Peyer's patch (tissue), 4 donors: ENCODE measurements around the gene SLC34A1.

Source experiments
- POLR2A ChIP-seq, 2 donors: fragments of 450-650 bp; IDR thresholded peaks; one replicate each; pipeline ENCODE4 v1.5.1; 2017; ENCODE audit warnings: antibody characterized with exemption in 2 of 2, mild to moderate bottlenecking in 2 of 2, moderate library complexity in 2 of 2
- TF ChIP-seq, protein P1 (sequence below), 6 experiments: fragments of 450-650 bp in 4 of 6; fragments of 200-600 bp in 2 of 6; sonication (generic) in 1 of 6; IDR thresholded peaks; one replicate each; pipeline ENCODE4 v1.5.1; 2017 to 2019; ENCODE audit warnings: antibody characterized with exemption in 6 of 6, mild to moderate bottlenecking in 3 of 6, moderate library complexity in 1 of 6

DNA sequence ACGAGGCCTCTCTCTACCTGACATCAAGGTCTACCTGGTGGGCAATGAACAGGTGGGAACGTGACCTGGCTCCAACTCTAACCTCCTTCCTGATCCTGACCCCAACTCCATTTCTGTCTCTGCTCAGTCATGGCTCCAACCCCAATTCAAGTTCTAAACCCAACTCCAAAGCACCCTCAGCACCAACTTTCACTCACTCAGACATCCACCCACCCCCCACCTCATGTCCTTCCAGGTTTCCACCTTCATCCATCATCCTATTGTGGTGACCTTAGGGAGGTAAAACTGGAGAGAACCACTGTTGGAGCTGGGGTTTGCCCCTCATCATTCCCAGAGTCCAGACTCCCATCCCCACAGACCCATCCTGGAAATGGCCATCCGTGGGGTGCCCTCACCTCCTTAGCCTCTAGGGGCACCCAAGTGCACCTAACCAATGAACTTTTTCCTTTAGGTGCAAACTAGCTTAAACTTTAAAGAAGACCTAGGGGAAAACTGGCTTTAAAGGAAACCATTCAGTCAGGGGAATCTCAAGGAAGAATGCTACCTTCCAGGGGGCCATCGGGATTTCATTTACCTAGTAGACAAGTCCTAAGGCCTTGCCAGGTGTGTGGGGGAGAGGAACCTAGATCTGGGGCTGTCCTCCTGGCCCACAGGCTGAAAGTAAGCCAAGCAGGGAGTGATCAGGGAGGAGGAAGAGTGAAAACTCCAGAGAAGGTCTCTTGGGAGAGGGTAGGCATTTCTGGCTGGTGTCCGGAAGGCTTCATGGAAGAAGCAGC is 15.2 kb upstream of the SLC34A1 start:
- TF ChIP-seq POLR2A (IDR thresholded peaks at IDR 0.05) = no peak
- TF ChIP-seq, protein P1, sequence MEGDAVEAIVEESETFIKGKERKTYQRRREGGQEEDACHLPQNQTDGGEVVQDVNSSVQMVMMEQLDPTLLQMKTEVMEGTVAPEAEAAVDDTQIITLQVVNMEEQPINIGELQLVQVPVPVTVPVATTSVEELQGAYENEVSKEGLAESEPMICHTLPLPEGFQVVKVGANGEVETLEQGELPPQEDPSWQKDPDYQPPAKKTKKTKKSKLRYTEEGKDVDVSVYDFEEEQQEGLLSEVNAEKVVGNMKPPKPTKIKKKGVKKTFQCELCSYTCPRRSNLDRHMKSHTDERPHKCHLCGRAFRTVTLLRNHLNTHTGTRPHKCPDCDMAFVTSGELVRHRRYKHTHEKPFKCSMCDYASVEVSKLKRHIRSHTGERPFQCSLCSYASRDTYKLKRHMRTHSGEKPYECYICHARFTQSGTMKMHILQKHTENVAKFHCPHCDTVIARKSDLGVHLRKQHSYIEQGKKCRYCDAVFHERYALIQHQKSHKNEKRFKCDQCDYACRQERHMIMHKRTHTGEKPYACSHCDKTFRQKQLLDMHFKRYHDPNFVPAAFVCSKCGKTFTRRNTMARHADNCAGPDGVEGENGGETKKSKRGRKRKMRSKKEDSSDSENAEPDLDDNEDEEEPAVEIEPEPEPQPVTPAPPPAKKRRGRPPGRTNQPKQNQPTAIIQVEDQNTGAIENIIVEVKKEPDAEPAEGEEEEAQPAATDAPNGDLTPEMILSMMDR (IDR thresholded peaks at IDR 0.05) = peak; percentile 35 to 67 (median 53)
